Measurements from ENCODE around the gene NME7.

GRCh38 chr1:169318536-169319244 is 48.9 kb downstream of the NME7 start:
- TF ChIP-seq POLR2AphosphoS5 (IDR thresholded peaks at IDR 0.05; ENCODE audit: low read depth, low read length) (no peak), POLR2A (IDR thresholded peaks at IDR 0.05; ENCODE audit: low read depth, low read length) (no peak), TAF1 (IDR thresholded peaks at IDR 0.05; ENCODE audit: low read depth, low read length) (no peak), PAX5 (IDR thresholded peaks at IDR 0.05; ENCODE audit: insufficient read depth, low read length, severe bottlenecking) (no peak), SPI1 (IDR thresholded peaks at IDR 0.05; ENCODE audit: low read depth, low read length) (no peak)
